Lung (tissue), 12 donors: Measurements from ENCODE around the gene LRRC8A. TPM values are rescaled to one million over a fixed set of nuclear protein-coding genes. Genes with fewer than 3 reads are reported as not detected.
"Not testable (repeated sequence)": the region's sequence is repeated elsewhere in the genome, so short reads cannot be mapped to it uniquely, and the experiment has no call there.

Experiments
- ATAC-seq: fragments of 200-7000 bp; cut with Tn5 transposase; one replicate; pipeline ENCODE4 v1.9.1; 2020; ENCODE audit warnings: moderate number of reproducible peaks; ENCODE audit not compliant: insufficient read depth, low FRiP score
- DNase-seq, 3 donors: peaks; one replicate each; pipeline ENCODE4 v3.0.0-alpha.2; 2013 to 2017
- H3K27ac ChIP-seq, 2 donors: one replicate each; pipeline ENCODE4 v1.5.1; 2013; ENCODE audit warnings: mild to moderate bottlenecking in 2 of 2, moderate library complexity in 2 of 2, control low read depth in 1 of 2, inconsistent platforms in 1 of 2, low read depth in 1 of 2, low read length in 1 of 2
- H3K27me3 ChIP-seq, 3 donors: one replicate each; pipeline ENCODE4 v1.5.1; 2013; ENCODE audit warnings: low read length in 2 of 3; ENCODE audit not compliant: control insufficient read depth in 3 of 3, insufficient read depth in 3 of 3
- H3K36me3 ChIP-seq, 4 donors: one replicate each; pipeline ENCODE4 v1.5.1; 2013; ENCODE audit warnings: low read length in 4 of 4, mild to moderate bottlenecking in 1 of 4, moderate library complexity in 1 of 4; ENCODE audit not compliant: control insufficient read depth in 4 of 4, insufficient read depth in 4 of 4
- H3K4me1 ChIP-seq, 5 donors: one replicate each; pipeline ENCODE4 v1.5.1; 2013; ENCODE audit warnings: low read length in 5 of 5, mild to moderate bottlenecking in 2 of 5, moderate library complexity in 1 of 5; ENCODE audit not compliant: control insufficient read depth in 5 of 5, insufficient read depth in 5 of 5
- H3K4me3 ChIP-seq: one replicate; pipeline ENCODE4 v1.5.1; 2013; ENCODE audit warnings: mild to moderate bottlenecking, control low read depth, moderate library complexity
- H3K9ac ChIP-seq, 2 donors: one replicate each; pipeline ENCODE4 v1.5.1; 2013; ENCODE audit warnings: low read length in 2 of 2, control low read depth in 1 of 2; ENCODE audit not compliant: insufficient read depth in 1 of 2
- H3K9me3 ChIP-seq, 4 donors: one replicate each; pipeline ENCODE4 v1.5.1; 2013; ENCODE audit warnings: low read length in 3 of 4, mild to moderate bottlenecking in 1 of 4, moderate library complexity in 1 of 4; ENCODE audit not compliant: control insufficient read depth in 4 of 4, insufficient read depth in 3 of 4
- WGBS, 2 donors: extraction: QIAGEN DNeasy Blood & Tissue Kit; methylation state at CpG; one replicate each; pipeline ENCODE4 v1.1.7; 2013; 5-methylcytosine and 5-hydroxymethylcytosine counted together
- polyA plus RNA-seq, 2 donors: library from polyadenylated mRNA; stranded (reverse); fragments of 200-250 nt; gene quantifications; one replicate each; pipeline ENCODE4 v1.2.1, GENCODE V29; 2013
- total RNA-seq, 2 donors: library from RNA; depleted of rRNA in 1 of 2; stranded (reverse); fragments of >200 nt in 1 of 2; gene quantifications; one replicate each; pipeline ENCODE4 v1.2.1, GENCODE V29; 2014 to 2021
- TF ChIP-seq, protein P1 (sequence below): IDR thresholded peaks from 2 replicates; pipeline ENCODE4 v1.5.1; 2012; ENCODE audit warnings: mild to moderate bottlenecking; ENCODE audit errors: control extremely low read depth, extremely low read depth
- donor health status: control.
- donor health status: control.
- donor health status: Bipolar disorder and iron deficiency.
- donor health status: healthy.
- donor health status: DM: yes; HTN: yes; CAD: no.

The LRRC8A gene
- total and polyA plus RNA-seq, 4 donors = 26.6 to 66.9 (median 45.6) TPM

DNA sequence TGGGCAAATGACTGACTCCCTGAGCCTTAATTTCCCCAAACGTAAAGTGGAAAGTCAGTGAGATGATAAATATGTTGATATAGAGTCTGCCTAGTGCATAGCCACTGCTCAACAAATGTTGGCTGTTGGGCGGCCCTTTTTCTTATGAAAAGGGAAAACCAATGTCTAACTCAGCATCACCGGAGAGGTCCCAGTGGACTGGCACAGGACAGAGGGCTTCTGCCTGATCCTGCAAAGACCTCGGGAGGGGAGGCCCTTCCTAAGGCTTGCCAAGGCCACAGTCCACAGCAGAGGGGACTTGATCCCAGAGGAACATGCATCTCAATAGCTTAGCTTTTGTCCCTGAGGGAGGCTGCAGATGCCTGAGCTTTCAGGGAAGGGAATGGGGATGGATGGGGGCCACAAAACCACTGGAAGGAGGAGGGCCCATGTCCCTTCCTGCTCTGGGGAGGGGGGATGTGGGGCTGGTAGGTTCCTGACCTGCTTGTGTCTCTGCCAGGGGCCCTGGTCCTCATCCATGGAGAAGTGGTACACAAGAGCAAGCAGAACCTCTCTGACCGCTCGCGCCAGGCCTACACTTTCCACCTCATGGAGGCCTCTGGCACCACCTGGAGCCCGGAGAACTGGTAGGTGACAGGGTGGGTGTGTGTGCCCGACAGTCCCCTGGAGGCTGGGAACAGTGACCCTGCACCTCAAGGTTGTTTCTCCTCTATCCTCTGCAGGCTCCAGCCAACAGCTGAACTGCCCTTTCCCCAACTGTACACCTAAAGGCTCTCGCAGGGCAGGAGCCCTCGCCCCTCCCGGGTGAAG, 59.2 kb downstream of the LRRC8A start:
- Histone ChIP-seq H3K27me3 (no peaks in the 10 kb centered on the region), H3K4me1 (peaks cover 0 to 13% (median 0%) of the 10 kb centered on the region in 5 donors), H3K36me3 (peaks cover 0 to 9% (median 5%) of the 10 kb centered on the region in 4 donors), H3K9ac (no peak overlapping the region), H3K9me3 (no peaks in the 10 kb centered on the region), H3K27ac (peak overlapping the region; percentile 34 to 64), H3K4me3 (no peak overlapping the region)
- TF ChIP-seq, protein P1, sequence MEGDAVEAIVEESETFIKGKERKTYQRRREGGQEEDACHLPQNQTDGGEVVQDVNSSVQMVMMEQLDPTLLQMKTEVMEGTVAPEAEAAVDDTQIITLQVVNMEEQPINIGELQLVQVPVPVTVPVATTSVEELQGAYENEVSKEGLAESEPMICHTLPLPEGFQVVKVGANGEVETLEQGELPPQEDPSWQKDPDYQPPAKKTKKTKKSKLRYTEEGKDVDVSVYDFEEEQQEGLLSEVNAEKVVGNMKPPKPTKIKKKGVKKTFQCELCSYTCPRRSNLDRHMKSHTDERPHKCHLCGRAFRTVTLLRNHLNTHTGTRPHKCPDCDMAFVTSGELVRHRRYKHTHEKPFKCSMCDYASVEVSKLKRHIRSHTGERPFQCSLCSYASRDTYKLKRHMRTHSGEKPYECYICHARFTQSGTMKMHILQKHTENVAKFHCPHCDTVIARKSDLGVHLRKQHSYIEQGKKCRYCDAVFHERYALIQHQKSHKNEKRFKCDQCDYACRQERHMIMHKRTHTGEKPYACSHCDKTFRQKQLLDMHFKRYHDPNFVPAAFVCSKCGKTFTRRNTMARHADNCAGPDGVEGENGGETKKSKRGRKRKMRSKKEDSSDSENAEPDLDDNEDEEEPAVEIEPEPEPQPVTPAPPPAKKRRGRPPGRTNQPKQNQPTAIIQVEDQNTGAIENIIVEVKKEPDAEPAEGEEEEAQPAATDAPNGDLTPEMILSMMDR = no peak
- ATAC-seq (no peak), DNase-seq (no peak)
- WGBS, 2 donors = 76 to 82% methylated on average over 12 of the region's 12 CpGs

DNA sequence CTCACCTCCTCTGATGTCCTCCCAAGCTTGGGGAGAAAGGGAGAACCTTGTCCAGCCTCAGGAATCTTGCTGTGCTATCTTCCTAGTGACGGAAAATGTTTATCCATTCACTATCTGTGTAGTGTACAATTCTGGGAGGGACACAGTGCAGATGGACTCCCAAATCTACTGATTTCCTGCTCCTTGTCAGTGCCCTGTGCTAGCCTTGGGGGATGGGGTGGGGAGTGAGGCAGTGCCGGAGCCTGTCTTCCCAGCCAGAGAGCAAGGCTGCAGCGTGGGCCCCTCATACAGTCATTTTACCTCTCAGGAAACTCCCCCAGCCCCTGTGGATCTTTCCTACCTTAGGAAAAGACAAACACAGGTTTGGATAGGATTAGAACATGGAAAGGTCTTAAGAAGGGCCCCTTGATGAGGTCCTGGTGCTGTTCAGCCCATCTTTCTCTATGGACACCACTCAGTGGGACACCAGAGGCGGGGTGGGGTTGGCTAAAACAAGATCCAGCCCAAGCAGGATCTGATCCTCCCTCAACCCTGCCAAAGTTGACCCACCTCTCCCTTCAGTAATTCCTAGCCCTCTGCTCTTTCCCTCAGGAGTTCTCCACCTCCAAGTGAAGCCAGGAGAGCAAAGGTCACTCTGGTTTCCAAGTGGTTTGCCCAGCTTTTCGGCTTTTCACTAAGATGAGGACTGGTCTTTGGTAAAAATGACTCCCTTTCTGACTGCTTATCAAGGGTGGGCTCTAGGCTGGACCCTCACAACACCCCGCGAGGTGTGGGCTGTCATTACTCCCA, 62.1 kb downstream of the LRRC8A start:
- no peak for DNase-seq
- no peaks in the 10 kb centered on the region for H3K9me3 ChIP-seq
- peaks cover 0 to 21% (median 4%) of the 10 kb centered on the region in 5 donors for H3K4me1 ChIP-seq
- no peak for ATAC-seq
- peaks cover 0 to 12% (median 5%) of the 10 kb centered on the region in 4 donors for H3K36me3 ChIP-seq
- H3K27me3 ChIP-seq = no peaks in the 10 kb centered on the region
- TF ChIP-seq, protein P1 = no peak
- 86 to 90% methylated on average over 7 of the region's 7 CpGs for WGBS, 2 donors
- no peak overlapping the region for H3K4me3 ChIP-seq
- H3K9ac ChIP-seq = no peak overlapping the region
- peak overlapping the region in 1 of 2 donors; percentile 39 for H3K27ac ChIP-seq

DNA sequence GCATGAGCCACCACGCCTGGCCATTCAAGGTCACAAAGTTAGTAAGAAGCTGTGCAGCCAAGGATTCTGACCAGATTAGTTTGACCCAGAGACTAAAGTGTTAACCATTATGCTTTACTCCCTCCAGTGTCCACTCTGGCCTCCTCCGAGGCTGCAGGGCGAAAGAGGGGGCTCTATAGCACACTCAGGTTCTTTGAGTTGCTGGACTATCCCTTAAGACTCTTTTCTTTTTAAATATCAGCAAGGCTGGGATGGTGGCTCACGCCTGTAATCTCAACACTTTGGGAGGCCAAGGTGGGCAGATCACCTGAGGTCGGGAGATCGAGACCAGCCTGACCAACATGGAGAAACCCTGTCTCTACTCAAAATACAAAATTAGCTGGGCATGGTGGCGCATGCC, 63.0 kb downstream of the LRRC8A start:
- H3K4me3 ChIP-seq, H3K9me3 ChIP-seq, DNase-seq, ATAC-seq, H3K27me3 ChIP-seq, H3K9ac ChIP-seq, H3K27ac ChIP-seq: not testable (repeated sequence)
- peaks cover 0 to 12% (median 5%) of the 10 kb centered on the region in 4 donors for H3K36me3 ChIP-seq
- H3K4me1 ChIP-seq = peaks cover 0 to 21% (median 4%) of the 10 kb centered on the region in 5 donors
- WGBS, 2 donors = 90 to 95% methylated on average over 7 of the region's 7 CpGs
